AG04449 (cell line): ENCODE measurements around the gene NR2F1-AS1.

Experiments used
- CTCF ChIA-PET: fragments of 350-600 bp; formaldehyde crosslinking; extraction: SDS; loops from one replicate; lab custom pipeline; 2021; ENCODE audit warnings: antibody characterized with exemption; lab: Yijun Ruan, JAX
- POLR2A ChIA-PET: fragments of 400-600, 350-600 bp; formaldehyde crosslinking; extraction: SDS; loops from one replicate; lab custom pipeline; 2020; ENCODE audit warnings: antibody characterized with exemption, inconsistent platforms; lab: Yijun Ruan, JAX
- DNase-seq: peaks from one replicate; pipeline ENCODE4 v3.0.0-alpha.2; 2010; ENCODE audit warnings: low read depth, low spot score
- H3K4me3 ChIP-seq: 2 replicates; pipeline ENCODE4 v1.5.1; 2011; ENCODE audit warnings: low read depth, mild to moderate bottlenecking, control low read depth, low read length
- CTCF ChIP-seq: IDR thresholded peaks from one replicate; pipeline ENCODE4 v1.5.1; 2011; ENCODE audit warnings: mild to moderate bottlenecking, moderate library complexity, low read length, control low read depth, inconsistent platforms; ENCODE audit not compliant: insufficient read depth; ENCODE audit errors: missing control alignments

The NR2F1-AS1 gene

DNA sequence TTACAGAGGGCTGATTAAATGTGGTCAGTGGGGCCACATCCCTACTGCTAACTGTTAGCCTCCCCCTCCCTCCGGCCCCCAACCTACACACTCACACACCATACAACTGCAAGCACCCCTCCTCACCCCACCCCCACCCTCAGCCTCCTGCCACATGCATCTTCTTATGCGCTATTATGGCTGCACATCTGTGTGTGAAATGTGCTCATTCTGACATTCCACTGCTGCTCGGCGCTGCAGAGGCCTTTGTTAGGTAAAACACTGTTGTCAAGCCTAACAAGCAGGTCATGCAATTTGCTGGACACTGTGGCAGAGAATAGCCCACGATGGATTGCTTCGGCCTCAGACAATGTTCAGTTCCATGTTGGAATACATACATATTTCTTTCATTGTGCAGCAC lies 173.6 kb downstream of the NR2F1-AS1 start:
- no peak for TF ChIP-seq CTCF
- no peak for DNase-seq
- POLR2A ChIA-PET: no interaction called here
- CTCF ChIA-PET: no interaction called here
- H3K4me3 ChIP-seq: no peak overlapping the region

DNA sequence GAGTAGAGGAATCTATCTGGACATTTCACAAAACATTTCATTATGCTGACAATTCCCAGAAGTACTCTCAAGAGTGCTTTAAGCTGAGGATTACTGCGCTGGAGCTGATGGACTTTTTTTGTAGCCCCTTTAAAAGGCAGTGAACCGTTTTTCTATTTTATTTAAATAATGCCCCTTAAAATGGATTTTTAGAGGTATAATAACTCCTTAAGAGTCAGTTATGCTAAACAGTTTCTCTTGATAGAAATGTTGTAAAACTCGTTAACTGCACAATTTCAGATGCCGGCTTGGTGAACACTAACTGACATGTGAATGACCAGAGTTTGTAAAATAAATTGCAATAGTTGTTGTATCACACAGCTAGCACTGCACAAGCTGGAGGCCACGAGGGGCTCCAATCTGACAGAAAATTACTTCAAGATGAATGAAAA lies 174.0 kb downstream of the NR2F1-AS1 start:
- CTCF ChIA-PET: no interaction called here
- DNase-seq: no peak
- no peak for TF ChIP-seq CTCF
- no peak overlapping the region for H3K4me3 ChIP-seq
- POLR2A ChIA-PET: no interaction called here

GRCh38 chr5:93404246-93404645 lies 176.8 kb downstream of the NR2F1-AS1 start:
- no peak for TF ChIP-seq CTCF
- H3K4me3 ChIP-seq: no peak overlapping the region
- DNase-seq: no peak
- CTCF ChIA-PET: interaction anchor here (1.3 kb wide), 1 partner anchor 179 kb away, joined by 3 read pairs; the partner anchor contains the start of gene NR2F1
- POLR2A ChIA-PET: no interaction called here

GRCh38 chr5:93403141-93403928 lies 177.7 kb downstream of the NR2F1-AS1 start:
- POLR2A ChIA-PET: no interaction called here
- TF ChIP-seq CTCF: no peak
- CTCF ChIA-PET: no interaction called here

DNA sequence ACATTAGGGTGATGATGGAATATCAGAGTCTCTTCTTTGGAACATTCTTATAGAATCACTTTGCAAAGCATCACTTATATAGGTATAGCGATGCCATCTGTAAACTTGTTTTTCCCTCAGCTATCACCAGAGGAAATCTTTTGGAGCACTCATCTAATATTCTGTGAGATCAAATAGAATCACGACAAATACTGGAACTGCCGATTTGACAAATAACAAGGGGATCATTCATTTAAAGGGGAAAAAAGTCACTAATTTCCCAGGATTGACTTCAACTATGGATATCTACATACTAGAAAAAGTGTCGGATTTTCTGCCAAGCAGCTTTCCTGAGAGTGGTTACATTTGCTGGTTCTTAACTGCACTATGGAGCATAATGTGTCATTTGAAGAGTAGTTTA lies 178.6 kb downstream of the NR2F1-AS1 start:
- no peak for TF ChIP-seq CTCF
- DNase-seq: no peak
- CTCF ChIA-PET: interaction anchor here (0.8 kb wide), 1 partner anchor 79 kb away, joined by 3 read pairs; no protein-coding TSS in a partner anchor
- no peak overlapping the region for H3K4me3 ChIP-seq
- POLR2A ChIA-PET: no interaction called here

More at GRCh38 chr5:93403141-93403928, 177.7 kb downstream of the NR2F1-AS1 start:
- DNase-seq: no peak
- H3K4me3 ChIP-seq: no peak overlapping the region

DNA sequence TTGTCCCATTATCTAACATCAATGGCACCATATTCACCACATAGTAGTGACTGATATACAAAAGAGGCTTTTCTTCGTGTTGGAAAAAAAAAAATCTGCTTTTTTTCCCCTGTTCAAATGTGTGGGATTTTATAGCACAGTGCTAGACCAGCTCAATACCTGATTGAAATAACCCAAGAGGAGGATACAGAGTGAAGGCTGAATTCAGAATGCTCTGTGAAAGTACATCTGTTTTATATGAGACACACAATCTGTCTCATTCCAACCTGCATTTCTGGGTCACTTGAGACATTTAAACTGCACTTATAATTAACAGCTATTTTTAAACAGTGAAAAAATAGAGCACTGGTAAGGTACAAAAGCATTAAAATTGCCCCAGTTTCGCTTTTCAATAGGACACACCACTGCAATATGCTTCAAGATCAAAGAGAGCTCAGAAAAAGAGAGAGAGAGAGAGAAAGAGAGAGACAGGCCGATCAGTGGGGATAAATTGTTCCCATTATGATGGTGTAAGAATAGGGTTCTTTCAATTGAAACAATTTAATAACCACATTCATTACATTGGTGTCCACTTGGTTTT lies 179.3 kb downstream of the NR2F1-AS1 start:
- no peak overlapping the region for H3K4me3 ChIP-seq
- CTCF ChIA-PET: interaction anchor here (0.8 kb wide), 1 partner anchor 80 kb away, joined by 3 read pairs; no protein-coding TSS in a partner anchor
- DNase-seq: no peak
- POLR2A ChIA-PET: no interaction called here
- no peak for TF ChIP-seq CTCF
